Upper lobe of left lung (tissue), 6 donors: Measurements from ENCODE around the gene GFRA1. TPM values are rescaled to one million over a fixed set of nuclear protein-coding genes. Genes with fewer than 3 reads are reported as not detected.

Source experiments
- ATAC-seq, 2 donors: fragments of 200-7000 bp; cut with Tn5 transposase; one replicate each; pipeline ENCODE4 v1.9.1; 2022; ENCODE audit warnings: mild to moderate bottlenecking in 2 of 2, moderate library complexity in 2 of 2; ENCODE audit not compliant: low FRiP score in 2 of 2
- DNase-seq, 2 donors: peaks; one replicate each; pipeline ENCODE4 v3.0.0-alpha.2; 2019 to 2020
- H3K27ac ChIP-seq, 4 donors: fragments of 200-600 bp; sonication (generic); one replicate each; pipeline ENCODE4 v1.5.1; 2016 to 2019
- H3K27me3 ChIP-seq, 4 donors: fragments of 200-600 bp; sonication (generic); one replicate each; pipeline ENCODE4 v1.5.1; 2017 to 2019
- H3K36me3 ChIP-seq, 4 donors: fragments of 200-600 bp; sonication (generic); one replicate each; pipeline ENCODE4 v1.5.1; 2016 to 2019
- H3K4me1 ChIP-seq, 4 donors: fragments of 200-600 bp; sonication (generic); one replicate each; pipeline ENCODE4 v1.5.1; 2018 to 2019
- H3K4me3 ChIP-seq, 4 donors: fragments of 200-600 bp; sonication (generic); one replicate each; pipeline ENCODE4 v1.5.1; 2017 to 2019; ENCODE audit warnings: mild to moderate bottlenecking in 2 of 4, moderate library complexity in 1 of 4
- H3K9me3 ChIP-seq, 4 donors: fragments of 200-600 bp; sonication (generic); one replicate each; pipeline ENCODE4 v1.5.1; 2018 to 2019
- EP300 ChIP-seq, 4 donors: sonication (generic); formaldehyde crosslinking; IDR thresholded peaks; one replicate each; pipeline ENCODE4 v1.5.1; 2017; ENCODE audit warnings: antibody characterized with exemption in 4 of 4, control low read depth in 2 of 4
- POLR2A ChIP-seq, 4 donors: fragments of 450-650 bp; IDR thresholded peaks; one replicate each; pipeline ENCODE4 v1.5.1; 2016 to 2017; ENCODE audit warnings: antibody characterized with exemption in 4 of 4, mild to moderate bottlenecking in 2 of 4
- POLR2AphosphoS5 ChIP-seq, 2 donors: sonication (generic); formaldehyde crosslinking; IDR thresholded peaks; one replicate each; pipeline ENCODE4 v1.5.1; 2017; ENCODE audit warnings: antibody characterized with exemption in 2 of 2
- WGBS, 2 donors: methylation state at CpG; one replicate each; pipeline ENCODE4 v1.1.5; 2017 to 2018; 5-methylcytosine and 5-hydroxymethylcytosine counted together
- total RNA-seq, 6 donors: library from RNA; depleted of rRNA in 4 of 6; stranded (reverse); fragments of >200 nt in 4 of 6; gene quantifications; one replicate each; pipeline versions ENCODE4 v1.1.0 to v1.2.1, GENCODE V29; 2016 to 2021
- TF ChIP-seq, protein P1 (sequence below), 6 experiments: fragments of 450-650 bp in 4 of 6; fragments of 200-600 bp in 2 of 6; sonication (generic) in 2 of 6; IDR thresholded peaks; one replicate each; pipeline ENCODE4 v1.5.1; 2016 to 2019; ENCODE audit warnings: antibody characterized with exemption in 6 of 6
- donor health status: DM: no; HTN: no; CAD: no; lungs with moderate emphysema.
- donor health status: DM: no; HTN: yes; CAD: no; lungs with severe emphysema.

GFRA1 gene
- total RNA-seq, 6 donors from 2014 or later, result under 0.01 to 9.2 (median 2.3) TPM

DNA sequence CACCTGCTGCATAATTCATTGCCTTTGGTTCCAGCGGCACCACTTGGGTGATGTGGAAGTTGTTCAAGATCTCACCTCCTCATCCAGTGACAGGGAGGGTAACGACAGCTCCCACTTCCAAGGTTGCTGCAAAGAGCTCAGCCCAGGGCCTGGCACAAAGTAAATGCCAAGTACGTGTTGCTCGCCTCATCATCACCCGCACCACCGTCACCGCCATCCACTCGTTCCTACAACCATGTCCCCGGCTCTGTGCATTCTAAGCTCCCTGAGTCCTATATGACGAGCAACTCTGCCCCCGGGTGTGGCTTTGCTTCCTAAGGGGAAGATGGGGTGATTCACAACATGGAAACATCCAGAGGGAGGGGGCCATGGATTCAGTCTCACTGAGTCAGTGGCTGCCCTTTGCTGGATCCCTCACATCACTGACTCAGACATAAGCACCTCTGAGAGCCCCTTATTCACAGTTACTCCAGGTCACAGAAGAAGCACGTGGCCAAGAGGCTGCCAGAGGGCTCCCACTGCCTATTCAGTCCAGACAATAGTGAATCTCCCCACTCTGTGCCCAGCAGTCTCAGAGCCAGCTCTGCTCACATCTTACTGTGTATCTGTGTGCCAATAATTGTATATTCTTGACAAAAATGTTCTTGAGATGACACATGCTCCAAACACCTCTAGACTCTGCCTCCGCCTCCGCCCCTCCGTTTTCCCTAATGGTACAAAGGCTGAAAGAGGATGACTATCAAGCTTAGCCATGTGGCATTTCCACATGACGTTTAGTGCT is 159.1 kb downstream of the GFRA1 start:
- Histone ChIP-seq H3K9me3 (no peaks in the 10 kb centered on the region), H3K36me3 (no peaks in the 10 kb centered on the region), H3K27me3 (no peaks in the 10 kb centered on the region), H3K4me1 (no peaks in the 10 kb centered on the region), H3K4me3 (no peak overlapping the region), H3K27ac (no peak overlapping the region)
- ATAC-seq (no peak), DNase-seq (no peak)
- TF ChIP-seq, protein P1, sequence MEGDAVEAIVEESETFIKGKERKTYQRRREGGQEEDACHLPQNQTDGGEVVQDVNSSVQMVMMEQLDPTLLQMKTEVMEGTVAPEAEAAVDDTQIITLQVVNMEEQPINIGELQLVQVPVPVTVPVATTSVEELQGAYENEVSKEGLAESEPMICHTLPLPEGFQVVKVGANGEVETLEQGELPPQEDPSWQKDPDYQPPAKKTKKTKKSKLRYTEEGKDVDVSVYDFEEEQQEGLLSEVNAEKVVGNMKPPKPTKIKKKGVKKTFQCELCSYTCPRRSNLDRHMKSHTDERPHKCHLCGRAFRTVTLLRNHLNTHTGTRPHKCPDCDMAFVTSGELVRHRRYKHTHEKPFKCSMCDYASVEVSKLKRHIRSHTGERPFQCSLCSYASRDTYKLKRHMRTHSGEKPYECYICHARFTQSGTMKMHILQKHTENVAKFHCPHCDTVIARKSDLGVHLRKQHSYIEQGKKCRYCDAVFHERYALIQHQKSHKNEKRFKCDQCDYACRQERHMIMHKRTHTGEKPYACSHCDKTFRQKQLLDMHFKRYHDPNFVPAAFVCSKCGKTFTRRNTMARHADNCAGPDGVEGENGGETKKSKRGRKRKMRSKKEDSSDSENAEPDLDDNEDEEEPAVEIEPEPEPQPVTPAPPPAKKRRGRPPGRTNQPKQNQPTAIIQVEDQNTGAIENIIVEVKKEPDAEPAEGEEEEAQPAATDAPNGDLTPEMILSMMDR (IDR thresholded peaks at IDR 0.05), result no peak
- no peak for TF ChIP-seq EP300 (IDR thresholded peaks at IDR 0.05)
- TF ChIP-seq POLR2A (IDR thresholded peaks at IDR 0.05), result no peak
- TF ChIP-seq POLR2AphosphoS5 (IDR thresholded peaks at IDR 0.05), result no peak
- 88% methylated on average over 16 of the region's 16 CpGs for WGBS, 2 donors

DNA sequence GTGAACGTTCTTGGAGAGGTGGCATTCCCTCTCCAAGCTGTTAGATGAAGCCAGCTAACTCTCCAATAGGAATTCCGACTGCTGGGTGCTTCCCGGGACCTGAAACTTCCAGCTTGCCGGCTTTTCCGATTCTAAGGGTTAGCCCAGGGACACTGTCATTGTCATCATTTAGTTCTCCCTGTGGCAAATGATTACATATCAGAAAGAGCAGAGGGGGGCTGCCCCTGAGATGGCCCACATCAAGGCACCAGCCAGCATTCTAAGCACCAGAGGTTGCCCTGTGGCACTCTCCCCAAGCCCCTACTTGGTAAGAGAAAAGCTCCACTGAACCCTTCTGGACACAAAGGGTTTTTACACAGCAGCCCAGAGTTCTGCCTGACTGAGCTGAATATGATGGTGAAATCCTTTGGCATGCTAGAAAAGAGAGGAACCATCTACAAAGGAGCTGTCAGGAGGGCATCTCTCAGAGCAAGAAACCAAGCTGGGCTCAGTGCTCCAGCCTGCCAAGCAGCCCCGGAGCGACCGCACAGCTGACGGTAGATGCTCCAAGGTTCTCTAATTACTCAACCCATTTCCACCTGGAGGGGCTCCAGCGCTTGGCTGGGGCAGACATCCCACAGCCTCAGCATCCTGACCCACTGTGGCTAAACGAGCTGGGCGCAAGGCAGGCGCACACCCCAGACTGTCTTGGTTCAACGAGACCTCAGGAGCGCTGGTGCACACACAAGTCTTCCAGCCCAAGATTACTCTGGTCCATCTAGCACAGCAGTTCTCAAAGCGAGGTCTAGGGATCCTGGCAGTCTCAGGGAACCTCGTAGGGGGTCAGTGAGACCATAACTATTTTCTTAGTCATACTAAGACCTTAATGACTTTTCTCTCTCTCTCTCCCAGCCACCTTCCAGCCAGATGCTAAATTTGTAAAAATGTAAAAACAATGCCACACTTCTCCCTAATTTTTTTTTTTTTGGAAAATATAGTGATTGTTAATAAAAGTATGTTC is 160.5 kb downstream of the GFRA1 start:
- DNase-seq (peak in 1 of 2 donors; percentile 40), ATAC-seq (no peak)
- H3K4me1 ChIP-seq, result no peaks in the 10 kb centered on the region
- H3K27ac ChIP-seq, result no peak overlapping the region
- H3K4me3 ChIP-seq, result no peak overlapping the region
- no peaks in the 10 kb centered on the region for H3K9me3 ChIP-seq
- 82 to 85% methylated on average over 12 to 17 of the region's 17 CpGs for WGBS, 2 donors
- no peaks in the 10 kb centered on the region for H3K27me3 ChIP-seq
- H3K36me3 ChIP-seq, result no peaks in the 10 kb centered on the region
- TF ChIP-seq, protein P1 (IDR thresholded peaks at IDR 0.05), result no peak

DNA sequence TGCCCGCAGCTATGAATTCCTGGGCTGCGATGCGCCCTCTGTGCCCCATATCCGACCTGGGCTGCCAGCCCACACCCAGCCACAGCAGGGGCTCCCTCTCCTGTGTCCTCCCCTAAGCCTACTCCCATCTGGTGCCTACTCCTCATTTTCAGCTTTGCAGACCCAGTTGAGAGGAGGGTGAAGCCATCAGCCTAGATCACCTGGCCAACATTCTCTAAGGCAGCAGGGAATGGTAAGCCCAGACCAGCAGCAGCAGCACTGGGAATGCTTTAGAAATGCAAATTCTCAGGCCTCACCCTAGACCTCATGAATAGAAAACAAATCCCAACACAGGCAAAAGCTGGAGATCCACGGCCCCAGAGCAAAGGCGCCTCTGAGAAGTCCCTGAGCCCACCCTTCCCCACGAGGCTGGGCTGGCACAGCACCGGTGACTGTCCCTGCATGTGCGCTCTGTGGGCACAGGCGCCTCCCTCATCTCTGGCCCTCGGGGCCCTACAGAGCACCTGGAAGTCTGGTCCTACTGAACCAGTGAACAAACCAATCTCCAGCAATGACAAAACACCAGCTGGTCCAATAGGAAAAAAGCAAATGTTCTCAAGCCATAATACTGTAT is 161.4 kb downstream of the GFRA1 start:
- DNase-seq, result peak in 1 of 2 donors; percentile 29
- no peak for ATAC-seq
- Histone ChIP-seq H3K4me1 (no peaks in the 10 kb centered on the region), H3K4me3 (no peak overlapping the region), H3K36me3 (no peaks in the 10 kb centered on the region), H3K27ac (no peak overlapping the region), H3K9me3 (no peaks in the 10 kb centered on the region), H3K27me3 (no peaks in the 10 kb centered on the region)
- no peak for TF ChIP-seq POLR2A (IDR thresholded peaks at IDR 0.05)
- TF ChIP-seq, protein P1 (IDR thresholded peaks at IDR 0.05), result no peak
- no peak for TF ChIP-seq POLR2AphosphoS5 (IDR thresholded peaks at IDR 0.05)
- 76 to 86% methylated on average over 6 to 11 of the region's 11 CpGs for WGBS, 2 donors

DNA sequence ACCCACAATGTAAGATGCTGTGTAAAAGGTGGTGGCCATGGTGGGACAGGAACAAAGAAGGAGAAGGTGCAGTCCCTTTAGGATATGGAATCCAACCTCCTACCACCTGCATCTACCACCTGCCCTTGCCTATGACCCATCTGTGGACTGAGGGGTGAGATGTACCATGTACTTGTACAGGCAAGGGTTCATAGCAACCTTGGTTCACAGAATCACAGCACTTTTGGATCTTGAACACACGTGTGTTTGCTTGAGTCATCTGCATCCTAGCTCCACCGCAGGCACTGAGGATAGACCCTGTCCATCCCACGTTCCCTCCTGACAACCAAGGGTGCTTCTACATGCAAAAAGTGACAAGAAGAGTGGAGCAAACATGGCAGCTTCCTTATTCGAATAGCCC is 162.3 kb downstream of the GFRA1 start:
- 80 to 90% methylated on average over 4 of the region's 4 CpGs for WGBS, 2 donors
- no peaks in the 10 kb centered on the region for H3K9me3 ChIP-seq
- DNase-seq (no peak), ATAC-seq (no peak)
- TF ChIP-seq EP300 (IDR thresholded peaks at IDR 0.05) (no peak), POLR2AphosphoS5 (IDR thresholded peaks at IDR 0.05) (no peak), POLR2A (IDR thresholded peaks at IDR 0.05) (no peak)
- TF ChIP-seq, protein P1 (IDR thresholded peaks at IDR 0.05), result no peak
- no peaks in the 10 kb centered on the region for H3K27me3 ChIP-seq
- H3K4me1 ChIP-seq, result no peaks in the 10 kb centered on the region
- H3K4me3 ChIP-seq, result no peak overlapping the region
- no peak overlapping the region for H3K27ac ChIP-seq
- H3K36me3 ChIP-seq, result no peaks in the 10 kb centered on the region
